Measurements from ENCODE around the gene RAD51B.

Gene RAD51B

GRCh38 chr14:68772761-68773381 lies 953.3 kb downstream of the RAD51B start:
- DNase-seq = no peak

- peak in 1 of 2 experiments; percentile 12 for DNase-seq
These were observed 955.4 kb downstream of the RAD51B start for GRCh38 chr14:68774771-68775613.

- no peak for DNase-seq
These were observed 956.1 kb downstream of the RAD51B start for GRCh38 chr14:68775614-68776126.

- DNase-seq = no peak
These were observed 958.1 kb downstream of the RAD51B start for GRCh38 chr14:68777644-68778043.
